Breast epithelium (tissue), 3 donors: ENCODE data around the gene ESAM.

Experiments used
- POLR2A ChIP-seq: fragments of 450-650 bp; IDR thresholded peaks from one replicate; pipeline ENCODE4 v1.6.1; 2016; ENCODE audit warnings: antibody characterized with exemption, mild to moderate bottlenecking, moderate library complexity
- TF ChIP-seq, protein P1 (sequence below), 3 donors: fragments of 450-650 bp; IDR thresholded peaks; one replicate each; pipeline ENCODE4 v1.5.1; 2016 to 2017; ENCODE audit warnings: antibody characterized with exemption in 3 of 3, mild to moderate bottlenecking in 3 of 3, moderate library complexity in 3 of 3

- TF ChIP-seq, protein P1, sequence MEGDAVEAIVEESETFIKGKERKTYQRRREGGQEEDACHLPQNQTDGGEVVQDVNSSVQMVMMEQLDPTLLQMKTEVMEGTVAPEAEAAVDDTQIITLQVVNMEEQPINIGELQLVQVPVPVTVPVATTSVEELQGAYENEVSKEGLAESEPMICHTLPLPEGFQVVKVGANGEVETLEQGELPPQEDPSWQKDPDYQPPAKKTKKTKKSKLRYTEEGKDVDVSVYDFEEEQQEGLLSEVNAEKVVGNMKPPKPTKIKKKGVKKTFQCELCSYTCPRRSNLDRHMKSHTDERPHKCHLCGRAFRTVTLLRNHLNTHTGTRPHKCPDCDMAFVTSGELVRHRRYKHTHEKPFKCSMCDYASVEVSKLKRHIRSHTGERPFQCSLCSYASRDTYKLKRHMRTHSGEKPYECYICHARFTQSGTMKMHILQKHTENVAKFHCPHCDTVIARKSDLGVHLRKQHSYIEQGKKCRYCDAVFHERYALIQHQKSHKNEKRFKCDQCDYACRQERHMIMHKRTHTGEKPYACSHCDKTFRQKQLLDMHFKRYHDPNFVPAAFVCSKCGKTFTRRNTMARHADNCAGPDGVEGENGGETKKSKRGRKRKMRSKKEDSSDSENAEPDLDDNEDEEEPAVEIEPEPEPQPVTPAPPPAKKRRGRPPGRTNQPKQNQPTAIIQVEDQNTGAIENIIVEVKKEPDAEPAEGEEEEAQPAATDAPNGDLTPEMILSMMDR (IDR thresholded peaks at IDR 0.05) = no peak
- no peak for TF ChIP-seq POLR2A
These were observed 16.7 kb downstream of the ESAM start for GRCh38 chr11:124745270-124745834.
